Gastrocnemius medialis (tissue), 4 donors: Measurements from ENCODE around the gene VASN.

Source experiments
- CTCF ChIP-seq, 5 experiments: fragments of 450-650 bp in 3 of 5; fragments of 200-600 bp in 2 of 5; sonication (generic) in 2 of 5; IDR thresholded peaks in 4 of 5; conservative IDR thresholded peaks in 1 of 5; 1 replicate in 4 of 5; 2 replicates in 1 of 5; pipeline ENCODE4 v1.5.1; 2016 to 2019; ENCODE audit warnings: antibody characterized with exemption in 5 of 5, mild to moderate bottlenecking in 3 of 5, moderate library complexity in 3 of 5
- POLR2A ChIP-seq, 2 donors: fragments of 450-650 bp; IDR thresholded peaks; one replicate each; pipeline ENCODE4 v1.6.1; 2017; ENCODE audit warnings: antibody characterized with exemption in 2 of 2, mild to moderate bottlenecking in 2 of 2, moderate library complexity in 2 of 2

GRCh38 chr16:4333308-4333638 is 38.4 kb upstream of the VASN start:
- TF ChIP-seq CTCF (IDR thresholded peaks at IDR 0.05 in 4 of 5, conservative IDR thresholded peaks at IDR 0.05 in 1 of 5), result no peak
- no peak for TF ChIP-seq POLR2A (IDR thresholded peaks at IDR 0.05)
